ENCODE data around the gene ADCY9. TPM values are rescaled to one million over a fixed set of nuclear protein-coding genes. Genes with fewer than 3 reads are reported as not detected.
"Not testable (repeated sequence)": the region's sequence is repeated elsewhere in the genome, so short reads cannot be mapped to it uniquely, and the experiment has no call there.

ADCY9 gene
- total and polyA plus RNA-seq, 2 donors (not counting 1 experiment from before 2014, with no cell fraction given) = 1.7 to 2.1 TPM

GRCh38 chr16:4048481-4048880 lies 67.8 kb downstream of the ADCY9 start:
- Histone ChIP-seq H3K4me1 (ENCODE audit: control insufficient read depth in 2 of 2, insufficient read depth in 2 of 2, low read length in 2 of 2) (no peaks in the 10 kb centered on the region), H3K79me2 (ENCODE audit: control insufficient read depth, insufficient read depth, low read length) (no peaks in the 10 kb centered on the region), H3K9ac (ENCODE audit: low read length) (no peak overlapping the region), H2AFZ (ENCODE audit: insufficient read depth, low read depth, low read length, poor library complexity, severe bottlenecking) (no peak overlapping the region), H3K4me2 (replicated peaks; ENCODE audit: low read depth, low read length, poor library complexity, severe bottlenecking) (no peak overlapping the region), H3K9me3 (ENCODE audit: control extremely low read depth in 1 of 3, control insufficient read depth in 2 of 3, insufficient read depth in 1 of 3, low read length in 2 of 3) (no peaks in the 10 kb centered on the region), H3K36me3 (replicated peaks in 1 of 2; ENCODE audit: control extremely low read depth in 1 of 2, control insufficient read depth in 1 of 2, extremely low read depth in 1 of 2, insufficient read depth in 2 of 2, low read length in 1 of 2) (no peaks in the 10 kb centered on the region), H4K20me1 (ENCODE audit: control insufficient read depth, insufficient read depth, low read length, poor library complexity, severe bottlenecking) (no peaks in the 10 kb centered on the region), H3K27me3 (replicated peaks in 1 of 4; ENCODE audit: control extremely low read depth in 1 of 4, control insufficient read depth in 3 of 4, insufficient read depth in 4 of 4, low read length in 3 of 4) (no peaks in the 10 kb centered on the region), H3K27ac (ENCODE audit: low read length in 2 of 2) (no peak overlapping the region), H3K4me3 (ENCODE audit: control extremely low read depth in 1 of 5, extremely low read depth in 1 of 5, insufficient read depth in 1 of 5, low read depth in 2 of 5, low read length in 4 of 5) (no peak overlapping the region)
- TF ChIP-seq EZH2 (IDR thresholded peaks at IDR 0.05; ENCODE audit: borderline replicate concordance, insufficient read depth, low read depth, low read length, poor library complexity, severe bottlenecking) (no peak), CTCF (IDR thresholded peaks at IDR 0.05) (no peak)
- Mint-ChIP-seq H3K4me1 (peaks cover 7% of the 10 kb centered on the region), H3K9me3 (ENCODE audit: insufficient read depth) (no peaks in the 10 kb centered on the region), H3K4me3 (no peak overlapping the region), H3K27me3 (peaks cover 7% of the 10 kb centered on the region), H3K27ac (no peak overlapping the region)
- intact Hi-C loops (cut with micrococcal nuclease) = no loop called here
- ATAC-seq (ENCODE audit: low read depth) (no peak), DNase-seq (no peak)
- CTCF ChIA-PET = no interaction called here
- POLR2A ChIA-PET = no interaction called here
- WGBS (ENCODE audit: insufficient coverage) = 100% methylated on average over 9 of the region's 9 CpGs

- H3K36me3 ChIP-seq (replicated peaks in 1 of 2; ENCODE audit: control extremely low read depth in 1 of 2, control insufficient read depth in 1 of 2, extremely low read depth in 1 of 2, insufficient read depth in 2 of 2, low read length in 1 of 2) = no peaks in the 10 kb centered on the region
- H3K27ac Mint-ChIP-seq = no peak overlapping the region
- no peaks in the 10 kb centered on the region for H3K4me1 ChIP-seq (ENCODE audit: control insufficient read depth in 2 of 2, insufficient read depth in 2 of 2, low read length in 2 of 2)
- H3K27me3 Mint-ChIP-seq = peaks cover 7% of the 10 kb centered on the region
- H3K9me3 Mint-ChIP-seq (ENCODE audit: insufficient read depth) = no peaks in the 10 kb centered on the region
- no peak overlapping the region for H3K9ac ChIP-seq (ENCODE audit: low read length)
- no peaks in the 10 kb centered on the region for H3K4me1 Mint-ChIP-seq
- no peak overlapping the region for H3K4me3 Mint-ChIP-seq
- no peak for TF ChIP-seq EZH2 (IDR thresholded peaks at IDR 0.05; ENCODE audit: borderline replicate concordance, insufficient read depth, low read depth, low read length, poor library complexity, severe bottlenecking)
- TF ChIP-seq CTCF (IDR thresholded peaks at IDR 0.05) = no peak
- H3K9me3 ChIP-seq (ENCODE audit: control extremely low read depth in 1 of 3, control insufficient read depth in 2 of 3, insufficient read depth in 1 of 3, low read length in 2 of 3) = no peaks in the 10 kb centered on the region
- ChIA-PET CTCF (no interaction called here), POLR2A (no interaction called here)
- H3K27ac ChIP-seq (ENCODE audit: low read length in 2 of 2) = no peak overlapping the region
- intact Hi-C loops (cut with micrococcal nuclease) = no loop called here
- ATAC-seq (ENCODE audit: low read depth) = no peak
- WGBS (ENCODE audit: insufficient coverage) = 93% methylated on average over 5 of the region's 8 CpGs
- no peak overlapping the region for H3K4me3 ChIP-seq (ENCODE audit: control extremely low read depth in 1 of 5, extremely low read depth in 1 of 5, insufficient read depth in 1 of 5, low read depth in 2 of 5, low read length in 4 of 5)
- no peaks in the 10 kb centered on the region for H4K20me1 ChIP-seq (ENCODE audit: control insufficient read depth, insufficient read depth, low read length, poor library complexity, severe bottlenecking)
- DNase-seq = no peak
- H3K27me3 ChIP-seq (replicated peaks in 1 of 4; ENCODE audit: control extremely low read depth in 1 of 4, control insufficient read depth in 3 of 4, insufficient read depth in 4 of 4, low read length in 3 of 4) = no peaks in the 10 kb centered on the region
- no peak overlapping the region for H2AFZ ChIP-seq (ENCODE audit: insufficient read depth, low read depth, low read length, poor library complexity, severe bottlenecking)
- H3K4me2 ChIP-seq (replicated peaks; ENCODE audit: low read depth, low read length, poor library complexity, severe bottlenecking) = no peak overlapping the region
- H3K79me2 ChIP-seq (ENCODE audit: control insufficient read depth, insufficient read depth, low read length) = no peaks in the 10 kb centered on the region
These were observed 70.0 kb downstream of the ADCY9 start for GRCh38 chr16:4046221-4046620.

- DNase-seq; H3K9me3 Mint-ChIP-seq (ENCODE audit: insufficient read depth); POLR2A ChIA-PET; H3K27me3 Mint-ChIP-seq; H2AFZ ChIP-seq (ENCODE audit: insufficient read depth, low read depth, low read length, poor library complexity, severe bottlenecking); H3K9ac ChIP-seq (ENCODE audit: low read length); CTCF ChIA-PET; H3K4me3 Mint-ChIP-seq; H3K27ac ChIP-seq (ENCODE audit: low read length in 2 of 2); H3K4me2 ChIP-seq (replicated peaks; ENCODE audit: low read depth, low read length, poor library complexity, severe bottlenecking); H3K79me2 ChIP-seq (ENCODE audit: control insufficient read depth, insufficient read depth, low read length); intact Hi-C loops (cut with micrococcal nuclease); ATAC-seq (ENCODE audit: low read depth); H3K4me3 ChIP-seq (ENCODE audit: control extremely low read depth in 1 of 5, extremely low read depth in 1 of 5, insufficient read depth in 1 of 5, low read depth in 2 of 5, low read length in 4 of 5); H4K20me1 ChIP-seq (ENCODE audit: control insufficient read depth, insufficient read depth, low read length, poor library complexity, severe bottlenecking); H3K4me1 ChIP-seq (ENCODE audit: control insufficient read depth in 2 of 2, insufficient read depth in 2 of 2, low read length in 2 of 2); H3K9me3 ChIP-seq (ENCODE audit: control extremely low read depth in 1 of 3, control insufficient read depth in 2 of 3, insufficient read depth in 1 of 3, low read length in 2 of 3); H3K4me1 Mint-ChIP-seq; H3K27me3 ChIP-seq (replicated peaks in 1 of 4; ENCODE audit: control extremely low read depth in 1 of 4, control insufficient read depth in 3 of 4, insufficient read depth in 4 of 4, low read length in 3 of 4); H3K36me3 ChIP-seq (replicated peaks in 1 of 2; ENCODE audit: control extremely low read depth in 1 of 2, control insufficient read depth in 1 of 2, extremely low read depth in 1 of 2, insufficient read depth in 2 of 2, low read length in 1 of 2); H3K27ac Mint-ChIP-seq: not testable (repeated sequence)
- WGBS (ENCODE audit: insufficient coverage) = no CpG with 5 or more reads among the region's 6 CpGs
These were observed 70.7 kb downstream of the ADCY9 start for GRCh38 chr16:4045561-4045960.

All from B cell (primary cell).